ENCODE results near the gene PTGES2.

Gene PTGES2

GRCh38 chr9:128152133-128153059 lies 24.9 kb upstream of the PTGES2 start:
- no peak for TF ChIP-seq SNAI2 (CRISPR knock-in tag; IDR thresholded peaks at IDR 0.05)
- TF ChIP-seq TSHZ2 (CRISPR knock-in tag; IDR thresholded peaks at IDR 0.05) = no peak
- no peak for TF ChIP-seq CSRNP3 (CRISPR knock-in tag; IDR thresholded peaks at IDR 0.05)
- TF ChIP-seq GLIS3 (CRISPR knock-in tag; IDR thresholded peaks at IDR 0.05) = no peak
- no peak for TF ChIP-seq ZFP30 (CRISPR knock-in tag; IDR thresholded peaks at IDR 0.05)
- TF ChIP-seq ZC3H10 (CRISPR knock-in tag; IDR thresholded peaks at IDR 0.05) = no peak
- TF ChIP-seq ARNTL (CRISPR knock-in tag; IDR thresholded peaks at IDR 0.05; ENCODE audit: borderline replicate concordance, low read depth) = no peak
- no peak for TF ChIP-seq PATZ1 (CRISPR knock-in tag; IDR thresholded peaks at IDR 0.05; ENCODE audit: borderline replicate concordance)
- ATAC-seq = no peak

- no peak for ATAC-seq
- TF ChIP-seq SNAI2 (CRISPR knock-in tag; IDR thresholded peaks at IDR 0.05) (no peak), OSR1 (CRISPR knock-in tag; IDR thresholded peaks at IDR 0.05) (no peak), ZFP3 (CRISPR knock-in tag; IDR thresholded peaks at IDR 0.05) (no peak), ESRRG (CRISPR knock-in tag; IDR thresholded peaks at IDR 0.05) (no peak), TCF4 (CRISPR knock-in tag; IDR thresholded peaks at IDR 0.05; ENCODE audit: borderline replicate concordance) (no peak), ZFP30 (CRISPR knock-in tag; IDR thresholded peaks at IDR 0.05) (no peak), RARB (CRISPR knock-in tag; IDR thresholded peaks at IDR 0.05) (no peak), ISL1 (CRISPR knock-in tag; IDR thresholded peaks at IDR 0.05) (no peak), TSHZ2 (CRISPR knock-in tag; IDR thresholded peaks at IDR 0.05) (no peak), ZNF565 (CRISPR knock-in tag; conservative IDR thresholded peaks at IDR 0.05; ENCODE audit: low read depth) (no peak), ZC3H10 (CRISPR knock-in tag; IDR thresholded peaks at IDR 0.05) (no peak), BACH2 (CRISPR knock-in tag; IDR thresholded peaks at IDR 0.05; ENCODE audit: borderline replicate concordance) (no peak)
Observed at GRCh38 chr9:128151309-128152132, 24.0 kb upstream of the PTGES2 start.

GRCh38 chr9:128150594-128151308 lies 23.2 kb upstream of the PTGES2 start:
- peak; percentile 62 for ATAC-seq
- TF ChIP-seq ARNTL (CRISPR knock-in tag; IDR thresholded peaks at IDR 0.05; ENCODE audit: borderline replicate concordance, low read depth) (no peak), ESRRG (CRISPR knock-in tag; IDR thresholded peaks at IDR 0.05) (no peak), GLIS3 (CRISPR knock-in tag; IDR thresholded peaks at IDR 0.05) (no peak), ISL1 (CRISPR knock-in tag; IDR thresholded peaks at IDR 0.05) (no peak), ZFP3 (CRISPR knock-in tag; IDR thresholded peaks at IDR 0.05) (no peak), PPARA (CRISPR knock-in tag; IDR thresholded peaks at IDR 0.05; ENCODE audit: borderline replicate concordance) (no peak), ZNF8 (CRISPR knock-in tag; IDR thresholded peaks at IDR 0.05) (no peak), RARB (CRISPR knock-in tag; IDR thresholded peaks at IDR 0.05) (no peak), CREB5 (CRISPR knock-in tag; IDR thresholded peaks at IDR 0.05; ENCODE audit: low read depth) (no peak), CSDC2 (CRISPR knock-in tag; IDR thresholded peaks at IDR 0.05) (no peak), BACH2 (CRISPR knock-in tag; IDR thresholded peaks at IDR 0.05; ENCODE audit: borderline replicate concordance) (no peak), ZFP30 (CRISPR knock-in tag; IDR thresholded peaks at IDR 0.05) (no peak), SNAI2 (CRISPR knock-in tag; IDR thresholded peaks at IDR 0.05) (no peak), ZC3H10 (CRISPR knock-in tag; IDR thresholded peaks at IDR 0.05) (no peak)

Data from SK-N-SH treated with all-trans-retinoic acid at 6 μM for 48 hours (cell line).